PFSK-1 (cell line): ENCODE data around the gene CDKN2D.
A peak's percentile ranks its signal among the peaks of the same experiment; 100 is the strongest.

Experiments
- FOXP2 ChIP-seq: optimal IDR thresholded peaks from 2 replicates; pipeline ENCODE3; 2011; ENCODE audit warnings: borderline replicate concordance, control low read depth, inconsistent platforms; ENCODE audit not compliant: insufficient read depth; ENCODE audit errors: extremely low read length, extremely low read depth
- POLR2AphosphoS5 ChIP-seq: IDR thresholded peaks from 2 replicates; pipeline ENCODE4 v1.6.1; 2012; ENCODE audit warnings: low read depth, mild to moderate bottlenecking, control low read depth, low read length, moderate library complexity
- REST ChIP-seq, 2 experiments: IDR thresholded peaks; 2 replicates each; pipeline versions ENCODE4 v1.6.1 to v1.8.0; 2011 to 2012; ENCODE audit warnings: low read depth in 2 of 2, low read length in 2 of 2, control low read depth in 1 of 2, inconsistent platforms in 1 of 2, mild to moderate bottlenecking in 1 of 2, moderate library complexity in 1 of 2; ENCODE audit not compliant: insufficient read depth in 1 of 2
- SIN3A ChIP-seq: IDR thresholded peaks from 2 replicates; pipeline ENCODE4 v1.6.1; 2012; ENCODE audit warnings: mild to moderate bottlenecking, low read length, moderate library complexity, borderline replicate concordance; ENCODE audit not compliant: insufficient read depth
- TAF1 ChIP-seq: IDR thresholded peaks from 2 replicates; pipeline ENCODE4 v1.6.1; 2012; ENCODE audit warnings: low read length, control low read depth, borderline replicate concordance; ENCODE audit not compliant: insufficient read depth

GRCh38 chr19:10552510-10553053 is 16.2 kb downstream of the CDKN2D start:
- TF ChIP-seq SIN3A = 0 out of 2 replicates have a peak, but pooled peaks have one; percentile 49
- peak; percentile 73; the same call in 1 of the 2 replicates for TF ChIP-seq POLR2AphosphoS5
- no peak for TF ChIP-seq TAF1
- TF ChIP-seq FOXP2 = no peak
- TF ChIP-seq REST (IDR thresholded peaks at IDR 0.05; ENCODE audit: insufficient read depth in 1 of 2, low read depth in 2 of 2, low read length in 2 of 2) = no peak
